Neural progenitor cell (in vitro differentiated cells): ENCODE data around the gene GHDC. TPM values are rescaled to one million over a fixed set of nuclear protein-coding genes. Genes with fewer than 3 reads are reported as not detected.
A peak's percentile ranks its signal among the peaks of the same experiment; 100 is the strongest.

Experiments used
- DNase-seq: peaks from one replicate; pipeline ENCODE4 v3.0.0-alpha.2; 2016; ENCODE audit warnings: low spot score
- H2AFZ ChIP-seq: fragments of 200-600 bp; sonication (generic); replicated peaks from 2 replicates; pipeline ENCODE4 v1.6.1; 2016; ENCODE audit warnings: antibody characterized with exemption
- H3F3A ChIP-seq: fragments of 200-600 bp; sonication (generic); 2 replicates; pipeline ENCODE4 v1.6.1; 2016; ENCODE audit warnings: antibody characterized with exemption, low read depth
- H3K27ac ChIP-seq: fragments of 200-600 bp; sonication (generic); 2 replicates; pipeline ENCODE4 v1.5.1; 2016; ENCODE audit warnings: mild to moderate bottlenecking
- H3K27me3 ChIP-seq: fragments of 200-600 bp; sonication (generic); 2 replicates; pipeline ENCODE4 v1.6.1; 2016; ENCODE audit warnings: mild to moderate bottlenecking, moderate library complexity
- H3K36me3 ChIP-seq: fragments of 200-600 bp; sonication (generic); 2 replicates; pipeline ENCODE4 v1.5.1; 2016
- H3K4me1 ChIP-seq: fragments of 200-600 bp; sonication (generic); 2 replicates; pipeline ENCODE4 v1.6.1; 2016; ENCODE audit warnings: mixed run types
- H3K4me2 ChIP-seq: fragments of 200-600 bp; sonication (generic); 2 replicates; pipeline ENCODE4 v1.6.1; 2016
- H3K4me3 ChIP-seq: fragments of 200-600 bp; sonication (generic); 2 replicates; pipeline ENCODE4 v1.5.1; 2016
- H3K79me2 ChIP-seq: fragments of 200-600 bp; sonication (generic); 2 replicates; pipeline ENCODE4 v1.6.1; 2016; ENCODE audit warnings: low read depth
- H3K9ac ChIP-seq: fragments of 200-600 bp; sonication (generic); 2 replicates; pipeline ENCODE4 v1.6.1; 2016
- H3K9me3 ChIP-seq: fragments of 200-600 bp; sonication (generic); 2 replicates; pipeline ENCODE4 v1.5.1; 2016; ENCODE audit warnings: low read depth
- H4K20me1 ChIP-seq: fragments of 200-600 bp; sonication (generic); 2 replicates; pipeline ENCODE4 v1.6.1; 2016; ENCODE audit warnings: low read depth
- H3K27ac Mint-ChIP-seq: 3 replicates; pipeline ENCODE4 v1.8.0; 2021; ENCODE audit warnings: mixed read lengths
- H3K27me3 Mint-ChIP-seq: 2 replicates; pipeline ENCODE4 v1.8.0; 2022; ENCODE audit warnings: low read depth, mild to moderate bottlenecking, inconsistent platforms, moderate library complexity, mixed read lengths; ENCODE audit not compliant: insufficient read depth
- H3K36me3 Mint-ChIP-seq: 3 replicates; pipeline ENCODE4 v1.8.0; 2021; ENCODE audit warnings: mixed read lengths
- H3K4me1 Mint-ChIP-seq: 3 replicates; pipeline ENCODE4 v1.8.0; 2021; ENCODE audit warnings: mixed read lengths
- H3K4me3 Mint-ChIP-seq: 3 replicates; pipeline ENCODE4 v1.8.0; 2021; ENCODE audit warnings: mild to moderate bottlenecking, moderate library complexity, mixed read lengths
- H3K9me3 Mint-ChIP-seq: 3 replicates; pipeline ENCODE4 v1.8.0; 2020; ENCODE audit warnings: mixed read lengths
- EZH2 ChIP-seq: fragments of 200-600 bp; sonication (generic); IDR thresholded peaks from 2 replicates; pipeline ENCODE4 v1.6.1; 2017; ENCODE audit warnings: antibody characterized with exemption, mild to moderate bottlenecking, moderate library complexity
- EZH2phosphoT487 ChIP-seq: fragments of 200-600 bp; sonication (generic); IDR thresholded peaks from 2 replicates; pipeline ENCODE4 v1.6.1; 2017; ENCODE audit warnings: antibody characterized with exemption
- total RNA-seq: library from RNA; depleted of rRNA; stranded (reverse); fragments of >200 nt; gene quantifications from 2 replicates; pipeline ENCODE4 v1.2.3, GENCODE V29; 2015; ENCODE audit warnings: low replicate concordance
- TF ChIP-seq, protein P1 (sequence below): fragments of 200-600 bp; sonication (generic); IDR thresholded peaks from 2 replicates; pipeline ENCODE4 v1.5.1; 2017; ENCODE audit warnings: antibody characterized with exemption, mild to moderate bottlenecking

The GHDC gene
- total RNA-seq, 1 donor from 2014 or later: 7.7 TPM

DNA sequence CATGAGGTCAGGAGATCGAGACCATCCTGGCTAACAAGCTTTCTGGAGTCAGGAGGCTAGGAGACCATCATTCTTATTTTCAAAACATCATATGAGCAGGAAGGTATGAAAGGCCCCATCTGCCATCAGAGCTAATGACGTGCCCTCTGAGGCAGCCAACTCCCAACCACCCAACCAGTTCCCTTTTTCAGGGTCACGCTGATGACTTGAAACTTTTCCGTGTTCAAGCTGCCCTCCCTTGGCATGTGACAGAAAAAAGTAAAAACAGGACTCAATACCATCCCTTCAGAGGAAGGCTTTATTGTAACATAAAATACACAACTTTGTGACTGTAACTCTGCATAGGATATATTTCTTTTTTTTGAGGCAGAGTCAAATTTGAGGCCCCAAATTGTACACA is 4.6 kb upstream of the GHDC start:
- Mint-ChIP-seq H3K4me1 (peaks cover 6% of the 10 kb centered on the region), H3K4me3 (no peak overlapping the region)

GRCh38 chr17:42197564-42198156 is 3.4 kb upstream of the GHDC start:
- Mint-ChIP-seq H3K9me3 (no peaks in the 10 kb centered on the region), H3K4me1 (peaks cover 10% of the 10 kb centered on the region), H3K4me3 (no peak overlapping the region), H3K27ac (no peak overlapping the region), H3K27me3 (peaks cover 5% of the 10 kb centered on the region), H3K36me3 (peaks cover 4% of the 10 kb centered on the region)
- Histone ChIP-seq H3F3A (peaks cover 15% of the 10 kb centered on the region), H3K36me3 (no peaks in the 10 kb centered on the region), H3K4me3 (no peak overlapping the region), H3K9me3 (no peaks in the 10 kb centered on the region), H3K4me2 (no peak overlapping the region), H3K27ac (no peak overlapping the region), H3K4me1 (peaks cover 6% of the 10 kb centered on the region), H3K27me3 (no peaks in the 10 kb centered on the region), H3K79me2 (no peaks in the 10 kb centered on the region), H3K9ac (no peak overlapping the region), H2AFZ (no peak overlapping the region), H4K20me1 (no peaks in the 10 kb centered on the region)
- TF ChIP-seq, protein P1, sequence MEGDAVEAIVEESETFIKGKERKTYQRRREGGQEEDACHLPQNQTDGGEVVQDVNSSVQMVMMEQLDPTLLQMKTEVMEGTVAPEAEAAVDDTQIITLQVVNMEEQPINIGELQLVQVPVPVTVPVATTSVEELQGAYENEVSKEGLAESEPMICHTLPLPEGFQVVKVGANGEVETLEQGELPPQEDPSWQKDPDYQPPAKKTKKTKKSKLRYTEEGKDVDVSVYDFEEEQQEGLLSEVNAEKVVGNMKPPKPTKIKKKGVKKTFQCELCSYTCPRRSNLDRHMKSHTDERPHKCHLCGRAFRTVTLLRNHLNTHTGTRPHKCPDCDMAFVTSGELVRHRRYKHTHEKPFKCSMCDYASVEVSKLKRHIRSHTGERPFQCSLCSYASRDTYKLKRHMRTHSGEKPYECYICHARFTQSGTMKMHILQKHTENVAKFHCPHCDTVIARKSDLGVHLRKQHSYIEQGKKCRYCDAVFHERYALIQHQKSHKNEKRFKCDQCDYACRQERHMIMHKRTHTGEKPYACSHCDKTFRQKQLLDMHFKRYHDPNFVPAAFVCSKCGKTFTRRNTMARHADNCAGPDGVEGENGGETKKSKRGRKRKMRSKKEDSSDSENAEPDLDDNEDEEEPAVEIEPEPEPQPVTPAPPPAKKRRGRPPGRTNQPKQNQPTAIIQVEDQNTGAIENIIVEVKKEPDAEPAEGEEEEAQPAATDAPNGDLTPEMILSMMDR: no peak
- TF ChIP-seq EZH2phosphoT487 (no peak), EZH2 (no peak)
- no peak for DNase-seq

More for the DNA sequence above, 4.6 kb upstream of the GHDC start:
- no peaks in the 10 kb centered on the region for H3K9me3 ChIP-seq
- peaks cover 6% of the 10 kb centered on the region for H3K4me1 ChIP-seq
- peaks cover 3% of the 10 kb centered on the region for H3K27me3 Mint-ChIP-seq
- H3K27ac ChIP-seq: no peak overlapping the region
- H3K4me3 ChIP-seq: no peak overlapping the region
- no peak overlapping the region for H3K4me2 ChIP-seq
- H3K9me3 Mint-ChIP-seq: no peaks in the 10 kb centered on the region
- DNase-seq: no peak
- no peaks in the 10 kb centered on the region for H3K36me3 ChIP-seq
- no peaks in the 10 kb centered on the region for H4K20me1 ChIP-seq
- H3K79me2 ChIP-seq: no peaks in the 10 kb centered on the region
- H3K27ac Mint-ChIP-seq: no peak overlapping the region
- TF ChIP-seq EZH2phosphoT487 (no peak), EZH2 (no peak)
- TF ChIP-seq, protein P1: no peak
- no peak overlapping the region for H3K9ac ChIP-seq
- H3F3A ChIP-seq: peaks cover 15% of the 10 kb centered on the region
- no peak overlapping the region for H2AFZ ChIP-seq
- H3K36me3 Mint-ChIP-seq: peaks cover 10% of the 10 kb centered on the region
- no peaks in the 10 kb centered on the region for H3K27me3 ChIP-seq

GRCh38 chr17:42193216-42193968 is 902 bp downstream of the GHDC start:
- no peak overlapping the region for H3K27ac Mint-ChIP-seq
- H3K4me2 ChIP-seq: peak overlapping the region; percentile 76
- no peak overlapping the region for H3K9ac ChIP-seq
- DNase-seq: no peak
- H3K4me3 Mint-ChIP-seq: peak overlapping the region; percentile 80
- no peaks in the 10 kb centered on the region for H4K20me1 ChIP-seq
- peaks cover 6% of the 10 kb centered on the region for H3K4me1 ChIP-seq
- no peaks in the 10 kb centered on the region for H3K36me3 ChIP-seq
- H3K36me3 Mint-ChIP-seq: no peaks in the 10 kb centered on the region
- H3K27ac ChIP-seq: no peak overlapping the region
- no peaks in the 10 kb centered on the region for H3K27me3 ChIP-seq
- H3K4me3 ChIP-seq: no peak overlapping the region
- peaks cover 10% of the 10 kb centered on the region for H3K4me1 Mint-ChIP-seq
- H2AFZ ChIP-seq: no peak overlapping the region
- TF ChIP-seq EZH2 (no peak), EZH2phosphoT487 (no peak)
- TF ChIP-seq, protein P1: no peak
- peaks cover 7% of the 10 kb centered on the region for H3K27me3 Mint-ChIP-seq
- no peaks in the 10 kb centered on the region for H3K9me3 Mint-ChIP-seq
- H3K79me2 ChIP-seq: no peaks in the 10 kb centered on the region
- H3K9me3 ChIP-seq: no peaks in the 10 kb centered on the region
- peaks cover 9% of the 10 kb centered on the region for H3F3A ChIP-seq
